Testis (tissue), 3 donors: ENCODE measurements around the gene GRID2. TPM values are rescaled to one million over a fixed set of nuclear protein-coding genes. Genes with fewer than 3 reads are reported as not detected.
"Not testable (repeated sequence)": the region's sequence is repeated elsewhere in the genome, so short reads cannot be mapped to it uniquely, and the experiment has no call there.

Experiments used
- DNase-seq: peaks from one replicate; pipeline ENCODE4 v3.0.0-alpha.2; 2019
- H3K27ac ChIP-seq, 2 donors: fragments of 200-600 bp; sonication (generic); one replicate each; pipeline ENCODE4 v1.5.1; 2019
- H3K27me3 ChIP-seq: fragments of 200-600 bp; sonication (generic); one replicate; pipeline ENCODE4 v1.5.1; 2019
- H3K36me3 ChIP-seq: fragments of 200-600 bp; sonication (generic); one replicate; pipeline ENCODE4 v1.5.1; 2017; ENCODE audit warnings: low read depth; ENCODE audit errors: missing control alignments
- H3K4me1 ChIP-seq: fragments of 200-600 bp; sonication (generic); one replicate; pipeline ENCODE4 v1.5.1; 2019
- H3K4me3 ChIP-seq, 2 donors: fragments of 200-600 bp; sonication (generic); one replicate each; pipeline ENCODE4 v1.5.1; 2017 to 2019
- H3K9me3 ChIP-seq: fragments of 200-600 bp; sonication (generic); one replicate; pipeline ENCODE4 v1.5.1; 2017
- CTCF ChIP-seq, 3 experiments: fragments of 450-650 bp in 2 of 3; fragments of 200-600 bp in 1 of 3; sonication (generic) in 1 of 3; IDR thresholded peaks; one replicate each; pipeline ENCODE4 v1.5.1; 2016 to 2019; ENCODE audit warnings: antibody characterized with exemption in 3 of 3, mild to moderate bottlenecking in 2 of 3, moderate library complexity in 1 of 3
- POLR2A ChIP-seq: fragments of 450-650 bp; IDR thresholded peaks from one replicate; pipeline ENCODE4 v1.6.1; 2017; ENCODE audit warnings: antibody characterized with exemption, mild to moderate bottlenecking, moderate library complexity
- WGBS, 2 donors: methylation state at CpG; one replicate each; pipeline ENCODE4 v1.1.5; 2018; 5-methylcytosine and 5-hydroxymethylcytosine counted together
- intact Hi-C: fragments of 100-400 bp; cut with DNase I; formaldehyde crosslinking; loops from one replicate; pipeline ENCODE4 v1.15.1; 2023; ENCODE audit warnings: low total_unique reads
- polyA plus RNA-seq: library from polyadenylated mRNA; stranded (reverse); fragments of 350-450 nt; fragmentation: Illumina TruSeq; extraction: RNeasy Lipid Tissue Mini Kit (QIAGEN cat#74804); gene quantifications from one replicate; pipeline ENCODE4 v1.2.3, GENCODE V29; 2014; ENCODE audit warnings: low read depth, low replicate concordance; ENCODE audit not compliant: insufficient read depth
- total RNA-seq, 2 donors: library from RNA; depleted of rRNA; stranded (reverse); fragments of >200 nt; gene quantifications; one replicate each; pipeline ENCODE4 v1.2.3, GENCODE V29; 2016

Gene GRID2
- total and polyA plus RNA-seq, 3 donors from 2014 or later: 27.1 to 34.6 (median 32.7) TPM

- no peaks in the 10 kb centered on the region for H3K27me3 ChIP-seq
- no peak for DNase-seq
- H3K36me3 ChIP-seq: no peaks in the 10 kb centered on the region
- H3K4me1 ChIP-seq: no peaks in the 10 kb centered on the region
- TF ChIP-seq CTCF (IDR thresholded peaks at IDR 0.05): peak in 1 of 3 experiments; percentile 32
- TF ChIP-seq POLR2A: no peak
- 82 to 86% methylated on average over 2 of the region's 2 CpGs for WGBS, 2 donors
- H3K9me3 ChIP-seq: no peaks in the 10 kb centered on the region
- no peak overlapping the region for H3K4me3 ChIP-seq
- no peak overlapping the region for H3K27ac ChIP-seq
- intact Hi-C loops: no loop called here
Measured at GRCh38 chr4:92270908-92271307, 32.9 kb upstream of the GRID2 start.

GRCh38 chr4:92271551-92271950 is 32.2 kb upstream of the GRID2 start:
- H3K4me1 ChIP-seq, DNase-seq, H3K27me3 ChIP-seq, H3K9me3 ChIP-seq, H3K27ac ChIP-seq, H3K36me3 ChIP-seq, H3K4me3 ChIP-seq, intact Hi-C loops: not testable (repeated sequence)
- WGBS, 2 donors: 79 to 82% methylated on average over 4 of the region's 4 CpGs

GRCh38 chr4:92277057-92277881 is 26.5 kb upstream of the GRID2 start:
- DNase-seq, intact Hi-C loops, H3K36me3 ChIP-seq, H3K9me3 ChIP-seq, H3K27ac ChIP-seq, H3K4me3 ChIP-seq, H3K27me3 ChIP-seq, H3K4me1 ChIP-seq: not testable (repeated sequence)
- 88 to 92% methylated on average over 8 of the region's 8 CpGs for WGBS, 2 donors

GRCh38 chr4:92279296-92279695 is 24.5 kb upstream of the GRID2 start:
- intact Hi-C loops: no loop called here
- no peak overlapping the region for H3K4me3 ChIP-seq
- 90 to 97% methylated on average over 1 of the region's 1 CpG for WGBS, 2 donors
- no peak for DNase-seq
- no peaks in the 10 kb centered on the region for H3K27me3 ChIP-seq
- no peaks in the 10 kb centered on the region for H3K4me1 ChIP-seq
- no peaks in the 10 kb centered on the region for H3K36me3 ChIP-seq
- H3K27ac ChIP-seq: no peak overlapping the region
- TF ChIP-seq CTCF (IDR thresholded peaks at IDR 0.05) (no peak), POLR2A (no peak)
- no peaks in the 10 kb centered on the region for H3K9me3 ChIP-seq

GRCh38 chr4:92299152-92299551 is 4.6 kb upstream of the GRID2 start:
- TF ChIP-seq POLR2A: no peak
- no peak for TF ChIP-seq CTCF (IDR thresholded peaks at IDR 0.05)
- H3K27ac ChIP-seq: no peak overlapping the region
- no peak for DNase-seq
- intact Hi-C loops: no loop called here
- no peaks in the 10 kb centered on the region for H3K36me3 ChIP-seq
- no peak overlapping the region for H3K4me3 ChIP-seq
- no peaks in the 10 kb centered on the region for H3K9me3 ChIP-seq
- no peaks in the 10 kb centered on the region for H3K27me3 ChIP-seq
- H3K4me1 ChIP-seq: no peaks in the 10 kb centered on the region

GRCh38 chr4:92304121-92304520 is 355 bp downstream of the GRID2 start:
- Histone ChIP-seq H3K4me3 (peak overlapping the region; percentile 24 to 56), H3K36me3 (no peaks in the 10 kb centered on the region), H3K4me1 (no peaks in the 10 kb centered on the region), H3K27ac (no peak overlapping the region), H3K27me3 (no peaks in the 10 kb centered on the region), H3K9me3 (no peaks in the 10 kb centered on the region)
- no peak for DNase-seq
- WGBS, 2 donors: 3% methylated on average over 22 of the region's 22 CpGs
- TF ChIP-seq CTCF (IDR thresholded peaks at IDR 0.05) (no peak), POLR2A (no peak)
- intact Hi-C loops: no loop called here
